Lower lobe of right lung (tissue), 2 donors: ENCODE results near the gene STK32C. TPM values are rescaled to one million over a fixed set of nuclear protein-coding genes. Genes with fewer than 3 reads are reported as not detected.

Experiments used
- ATAC-seq, 2 donors: fragments of 200-7000 bp; cut with Tn5 transposase; one replicate each; pipeline ENCODE4 v1.9.1; 2020 to 2022; ENCODE audit warnings: mild to moderate bottlenecking in 2 of 2, moderate library complexity in 2 of 2
- DNase-seq: peaks from one replicate; pipeline ENCODE4 v3.0.0-alpha.2; 2020
- H3K27ac ChIP-seq: fragments of 200-600 bp; one replicate; pipeline ENCODE4 v1.8.0; 2022
- H3K27me3 ChIP-seq: fragments of 200-600 bp; one replicate; pipeline ENCODE4 v1.8.0; 2022; ENCODE audit warnings: low read depth
- H3K36me3 ChIP-seq: fragments of 200-600 bp; one replicate; pipeline ENCODE4 v1.8.0; 2022; ENCODE audit warnings: mild to moderate bottlenecking
- H3K4me1 ChIP-seq: fragments of 200-600 bp; one replicate; pipeline ENCODE4 v1.8.0; 2022
- H3K4me3 ChIP-seq: fragments of 200-600 bp; one replicate; pipeline ENCODE4 v1.8.0; 2022; ENCODE audit warnings: mild to moderate bottlenecking
- H3K9me3 ChIP-seq: fragments of 200-600 bp; one replicate; pipeline ENCODE4 v1.8.0; 2022
- CTCF ChIP-seq: fragments of 200-600 bp; IDR thresholded peaks from one replicate; pipeline ENCODE4 v1.8.0; 2022; ENCODE audit warnings: antibody characterized with exemption, mild to moderate bottlenecking
- intact Hi-C: fragments of 100-400 bp; cut with DNase I; formaldehyde crosslinking; loops from one replicate; pipeline ENCODE4 v1.11.0; 2022
- total RNA-seq: library from RNA; stranded (reverse); fragmentation: NEBNext Ultra II Directional; extraction: Animal tissue kit (Norgen Biotek cat#: 25700); gene quantifications from one replicate; pipeline ENCODE4 v1.2.1, GENCODE V29; 2021
- donor health status: DM: no; HTN: yes; CAD: no; lungs with severe emphysema.

STK32C gene
- total RNA-seq, 1 donor from 2014 or later = 14.1 TPM

GRCh38 chr10:132232981-132233380 lies 74.8 kb downstream of the STK32C start:
- Histone ChIP-seq H3K4me3 (no peak overlapping the region), H3K4me1 (peaks cover 14% of the 10 kb centered on the region), H3K9me3 (no peaks in the 10 kb centered on the region), H3K27me3 (no peaks in the 10 kb centered on the region), H3K27ac (no peak overlapping the region), H3K36me3 (no peaks in the 10 kb centered on the region)
- no peak for ATAC-seq
- no peak for DNase-seq
- intact Hi-C loops = no loop called here
- no peak for TF ChIP-seq CTCF

- no peaks in the 10 kb centered on the region for H3K36me3 ChIP-seq
- no peak overlapping the region for H3K4me3 ChIP-seq
- H3K4me1 ChIP-seq = peaks cover 14% of the 10 kb centered on the region
- DNase-seq (peak; percentile 77), ATAC-seq (peak; percentile 16 to 35)
- H3K27me3 ChIP-seq = no peaks in the 10 kb centered on the region
- intact Hi-C loops = no loop called here
- no peaks in the 10 kb centered on the region for H3K9me3 ChIP-seq
- TF ChIP-seq CTCF = peak; percentile 7
- no peak overlapping the region for H3K27ac ChIP-seq
Measured at GRCh38 chr10:132232023-132232951, 75.5 kb downstream of the STK32C start.

- no peaks in the 10 kb centered on the region for H3K36me3 ChIP-seq
- no peak overlapping the region for H3K4me3 ChIP-seq
- H3K9me3 ChIP-seq = no peaks in the 10 kb centered on the region
- DNase-seq = no peak
- H3K27me3 ChIP-seq = no peaks in the 10 kb centered on the region
- TF ChIP-seq CTCF = no peak
- no peak overlapping the region for H3K27ac ChIP-seq
- peaks cover 14% of the 10 kb centered on the region for H3K4me1 ChIP-seq
- no peak for ATAC-seq
- intact Hi-C loops = no loop called here
Measured at GRCh38 chr10:132231656-132232022, 76.1 kb downstream of the STK32C start.

- TF ChIP-seq CTCF = no peak
- Histone ChIP-seq H3K36me3 (no peaks in the 10 kb centered on the region), H3K27ac (peak overlapping the region; percentile 73), H3K4me3 (peak overlapping the region; percentile 53), H3K9me3 (no peaks in the 10 kb centered on the region), H3K4me1 (peaks cover 14% of the 10 kb centered on the region), H3K27me3 (no peaks in the 10 kb centered on the region)
- intact Hi-C loops = no loop called here
- ATAC-seq (no peak), DNase-seq (no peak)
Measured at GRCh38 chr10:132230557-132231210, 77.1 kb downstream of the STK32C start.

GRCh38 chr10:132229834-132230556 lies 77.8 kb downstream of the STK32C start:
- no peaks in the 10 kb centered on the region for H3K9me3 ChIP-seq
- peak; percentile 44 to 57 for ATAC-seq
- peaks cover 14% of the 10 kb centered on the region for H3K4me1 ChIP-seq
- H3K36me3 ChIP-seq = no peaks in the 10 kb centered on the region
- H3K27ac ChIP-seq = peak overlapping the region; percentile 73
- intact Hi-C loops = loop anchor here (10.0 kb wide), 1 partner anchor 115 kb away; no protein-coding TSS in a partner anchor
- peak overlapping the region; percentile 53 for H3K4me3 ChIP-seq
- peak; percentile 67 for DNase-seq
- H3K27me3 ChIP-seq = no peaks in the 10 kb centered on the region
- TF ChIP-seq CTCF = no peak
